Fibroblast of skin of left biceps (primary cell): ENCODE results near the gene INTS3.
A peak's percentile ranks its signal among the peaks of the same experiment; 100 is the strongest.
"Not testable (repeated sequence)": the region's sequence is repeated elsewhere in the genome, so short reads cannot be mapped to it uniquely, and the experiment has no call there.

Source experiments
- DNase-seq, 2 experiments: peaks; one replicate each; pipeline ENCODE4 v3.0.0-alpha.2; 2013; ENCODE audit warnings: low read depth in 2 of 2

Gene INTS3

DNA sequence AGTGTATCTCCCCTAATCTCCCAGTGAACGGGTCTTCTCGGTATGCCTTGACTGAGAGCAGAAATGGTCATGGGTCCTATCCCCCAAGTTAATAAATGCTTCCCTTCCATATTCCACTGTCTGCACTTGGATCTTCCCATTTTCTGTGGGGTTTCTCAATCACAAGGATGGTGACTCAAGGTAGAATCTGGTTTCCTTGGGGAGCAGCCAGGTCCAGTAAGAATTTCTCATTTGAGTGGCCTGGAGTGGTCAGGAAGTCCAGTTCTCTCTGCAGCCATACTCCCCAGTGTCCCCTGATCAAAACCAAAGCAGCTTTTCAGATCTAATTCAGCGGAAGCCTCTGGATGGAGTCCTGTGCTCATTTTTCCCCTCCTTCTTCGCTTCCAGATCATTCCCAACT is 32.6 kb downstream of the INTS3 start:
- DNase-seq: no peak

DNA sequence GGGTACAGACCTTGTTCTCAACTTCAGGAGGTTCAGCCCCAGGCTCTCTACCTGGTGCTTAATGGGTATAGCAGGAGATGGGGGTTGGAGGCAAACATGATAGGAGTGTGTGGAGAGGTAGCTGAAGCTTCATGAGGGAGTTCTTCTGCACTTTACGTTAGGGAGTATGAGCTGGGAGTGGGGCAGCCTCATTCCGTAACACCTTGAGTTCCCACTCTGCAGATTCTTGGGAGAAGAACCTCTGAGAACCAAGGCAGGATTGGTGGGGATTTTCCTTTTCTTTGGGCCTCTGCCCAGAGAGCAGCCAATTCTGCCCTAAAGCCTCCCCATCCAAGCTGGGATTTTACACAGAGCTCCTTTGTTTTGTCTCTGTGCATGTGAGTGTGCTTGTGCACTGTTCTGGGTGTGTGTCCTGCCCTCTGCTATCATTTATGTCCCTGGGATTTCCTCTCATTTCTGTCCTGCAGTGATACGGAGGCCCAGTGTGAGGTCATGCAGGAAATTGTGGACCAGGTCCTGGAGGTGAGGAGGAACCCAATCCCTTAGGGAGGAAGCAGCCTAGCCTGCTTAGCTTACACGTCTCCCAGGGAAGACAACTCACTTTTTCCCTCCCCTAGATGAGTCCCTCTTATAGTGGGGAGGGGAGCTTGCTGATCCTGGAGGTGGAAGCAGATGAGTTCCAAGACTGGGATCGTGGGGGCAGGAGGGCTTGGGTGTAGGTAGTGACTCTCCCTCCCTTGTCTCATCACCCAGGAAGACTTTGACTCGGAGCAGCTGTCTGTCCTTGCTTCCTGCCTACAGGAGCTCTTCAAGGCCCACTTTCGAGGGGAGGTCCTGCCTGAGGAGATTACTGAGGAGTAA is 35.7 kb downstream of the INTS3 start:
- no peak for DNase-seq

DNA sequence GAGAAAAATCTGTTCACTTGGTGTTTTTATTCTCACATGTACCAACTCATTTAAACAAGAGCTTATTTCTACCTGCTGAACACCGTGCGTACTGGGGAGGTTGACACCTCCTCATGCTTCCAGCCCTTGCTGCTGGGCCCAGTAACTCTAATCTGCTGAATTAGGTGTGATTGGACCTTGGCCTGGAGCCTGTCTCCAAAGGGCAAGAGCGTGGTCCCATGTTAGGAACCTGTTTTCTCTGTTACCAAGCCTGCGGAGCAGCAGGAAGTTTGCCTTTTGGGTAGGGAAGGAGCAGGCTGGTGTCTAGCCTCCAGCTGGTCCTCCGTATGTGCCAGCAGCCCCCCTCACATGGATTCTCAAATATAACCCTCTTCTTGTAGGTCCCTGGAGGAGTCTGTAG is 36.5 kb downstream of the INTS3 start:
- DNase-seq: no peak

GRCh38 chr1:153766663-153767062 is 38.8 kb downstream of the INTS3 start:
- DNase-seq: not testable (repeated sequence)

DNA sequence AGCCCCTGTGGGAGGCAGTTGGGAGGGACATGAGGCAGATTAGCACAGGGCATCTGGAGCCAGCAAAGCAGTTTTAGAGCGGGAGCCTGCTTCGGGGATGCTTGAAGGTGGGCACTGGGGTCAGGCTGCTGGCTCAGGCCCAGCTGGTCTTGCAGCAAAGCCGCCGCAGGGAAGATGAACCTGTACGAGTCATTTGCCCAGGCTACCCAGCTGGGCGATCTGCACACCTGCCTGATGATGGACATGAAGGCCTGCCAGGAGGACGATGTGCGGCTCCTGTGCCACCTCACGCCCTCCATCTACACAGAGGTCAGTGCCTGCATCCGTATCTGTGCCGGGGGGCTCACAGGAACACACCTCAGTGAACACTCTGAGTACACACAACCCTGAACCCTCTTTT is 39.7 kb downstream of the INTS3 start:
- no peak for DNase-seq

GRCh38 chr1:153768316-153769181 is 40.7 kb downstream of the INTS3 start:
- DNase-seq: no peak

- no peak for DNase-seq
These were observed 41.4 kb downstream of the INTS3 start for GRCh38 chr1:153769221-153769620.

- DNase-seq: no peak
These were observed 42.9 kb downstream of the INTS3 start for GRCh38 chr1:153770797-153771196.

- DNase-seq: no peak
These were observed 43.4 kb downstream of the INTS3 start for GRCh38 chr1:153771261-153771660.

GRCh38 chr1:153771841-153772593 is 44.2 kb downstream of the INTS3 start:
- no peak for DNase-seq

DNA sequence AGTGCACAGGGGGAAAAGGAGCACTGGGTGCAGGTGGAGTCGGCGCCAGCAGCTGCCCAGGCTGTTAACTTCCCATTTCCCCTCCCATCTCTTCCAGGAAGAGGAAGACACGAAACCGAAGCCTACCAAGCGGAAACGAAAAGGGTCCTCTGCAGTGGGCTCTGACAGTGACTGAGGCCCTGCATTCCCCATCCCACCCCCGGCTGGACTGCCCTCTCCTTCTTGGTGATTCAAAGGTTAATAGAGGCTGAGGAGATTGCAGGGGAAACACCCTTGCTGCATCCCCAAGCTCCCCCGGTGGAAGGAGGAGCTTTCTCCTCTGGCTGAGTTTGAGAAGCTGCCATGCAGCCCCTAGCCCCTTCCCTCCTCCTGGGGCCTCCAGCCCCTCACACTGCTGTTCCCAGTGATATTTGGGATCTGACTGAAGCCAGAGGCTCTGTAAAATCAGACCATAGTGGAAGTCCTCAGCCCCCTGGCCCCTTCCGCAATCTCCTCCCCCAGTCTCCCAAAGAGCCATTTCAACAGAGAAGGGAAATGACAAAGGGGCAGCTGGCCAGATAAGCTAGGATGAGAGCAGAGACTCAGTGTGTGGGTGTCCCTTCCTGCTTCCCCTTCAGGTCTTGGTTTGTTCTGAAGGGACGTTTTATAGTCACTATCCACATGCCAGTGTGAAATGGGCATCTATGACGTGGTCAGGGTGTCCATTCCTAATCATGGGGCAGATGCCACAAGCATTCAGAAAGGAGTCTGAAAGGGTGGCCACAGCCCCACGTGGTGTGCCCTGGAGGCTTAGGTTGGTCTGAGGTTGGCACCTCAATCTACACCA is 45.5 kb downstream of the INTS3 start:
- no peak for DNase-seq

- no peak for DNase-seq
These were observed 46.3 kb downstream of the INTS3 start for GRCh38 chr1:153774026-153774595.

DNA sequence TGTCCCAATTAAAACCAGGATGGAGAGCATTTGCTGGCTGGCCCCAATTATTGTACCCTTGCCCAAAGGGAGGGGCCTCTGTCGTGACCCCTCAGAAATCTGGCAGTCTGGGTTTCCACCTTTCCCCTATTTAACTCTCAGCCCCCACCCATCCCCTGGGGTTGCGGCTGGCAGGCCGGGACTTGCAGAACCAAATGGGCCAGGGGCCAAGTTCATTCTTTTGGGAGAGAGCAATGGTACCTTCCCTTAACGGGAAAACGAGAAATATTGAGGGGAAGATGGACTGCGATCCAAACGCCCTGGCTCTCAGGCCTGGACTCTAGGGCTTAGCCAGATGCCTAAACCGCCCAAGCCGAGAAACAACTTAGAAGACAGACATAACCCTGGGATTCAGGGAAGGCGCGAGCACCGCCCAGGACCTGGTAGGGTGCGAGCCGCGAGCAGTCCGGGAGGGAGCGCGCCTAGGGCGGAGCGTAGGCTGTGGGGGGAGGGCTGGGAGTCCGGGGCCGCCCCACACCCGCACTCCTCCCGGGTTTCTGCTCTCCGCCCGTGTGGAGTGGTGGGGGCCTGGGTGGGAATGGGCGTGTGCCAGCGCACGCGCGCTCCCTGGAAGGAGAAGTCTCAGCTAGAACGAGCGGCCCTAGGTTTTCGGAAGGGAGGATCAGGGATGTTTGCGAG is 47.1 kb downstream of the INTS3 start, which contains the start of gene SLC27A3:
SLC27A3 (plus strand) TSS at position 628 of the 678 bp plus-strand sequence. CDS start 91 bp downstream, outside the sequence.
- DNase-seq: peak in 1 of 2 experiments; percentile 17

- no peak for DNase-seq
These were observed 47.8 kb downstream of the INTS3 start for GRCh38 chr1:153775458-153776327.

DNA sequence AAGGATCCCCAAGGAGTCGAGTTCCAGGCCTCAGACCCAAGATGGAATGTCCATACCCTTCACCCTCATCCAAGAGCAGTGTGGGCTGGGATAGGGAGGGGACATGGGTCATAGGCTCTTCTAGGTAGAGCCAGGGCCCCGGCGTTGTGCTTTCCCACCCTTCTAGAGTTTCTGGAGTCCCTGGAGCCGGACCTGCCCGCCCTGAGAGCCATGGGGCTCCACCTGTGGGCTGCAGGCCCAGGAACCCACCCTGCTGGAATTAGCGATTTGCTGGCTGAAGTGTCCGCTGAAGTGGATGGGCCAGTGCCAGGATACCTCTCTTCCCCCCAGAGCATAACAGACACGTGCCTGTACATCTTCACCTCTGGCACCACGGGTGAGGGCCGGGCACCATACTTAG is 48.5 kb downstream of the INTS3 start:
- DNase-seq: no peak

DNA sequence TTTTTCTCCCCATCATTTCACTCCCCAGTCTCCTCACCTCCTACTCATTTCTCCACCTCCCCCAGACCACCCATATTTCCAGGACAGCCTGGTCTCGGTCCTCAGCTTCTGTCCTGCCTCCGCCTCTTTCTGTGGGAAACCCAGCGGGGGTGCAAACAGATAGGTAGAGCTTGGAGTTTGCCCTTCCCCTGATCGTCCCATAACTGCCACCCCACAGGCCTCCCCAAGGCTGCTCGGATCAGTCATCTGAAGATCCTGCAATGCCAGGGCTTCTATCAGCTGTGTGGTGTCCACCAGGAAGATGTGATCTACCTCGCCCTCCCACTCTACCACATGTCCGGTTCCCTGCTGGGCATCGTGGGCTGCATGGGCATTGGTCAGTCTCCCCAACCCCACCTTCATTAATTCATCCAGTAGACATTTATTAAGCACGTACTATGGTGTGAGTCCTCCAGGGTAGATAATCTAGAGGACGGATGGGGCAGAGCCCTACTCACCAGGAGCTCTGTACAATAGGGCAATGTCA is 49.1 kb downstream of the INTS3 start:
- DNase-seq: no peak

- no peak for DNase-seq
These were observed 49.8 kb downstream of the INTS3 start for GRCh38 chr1:153777648-153778047.

DNA sequence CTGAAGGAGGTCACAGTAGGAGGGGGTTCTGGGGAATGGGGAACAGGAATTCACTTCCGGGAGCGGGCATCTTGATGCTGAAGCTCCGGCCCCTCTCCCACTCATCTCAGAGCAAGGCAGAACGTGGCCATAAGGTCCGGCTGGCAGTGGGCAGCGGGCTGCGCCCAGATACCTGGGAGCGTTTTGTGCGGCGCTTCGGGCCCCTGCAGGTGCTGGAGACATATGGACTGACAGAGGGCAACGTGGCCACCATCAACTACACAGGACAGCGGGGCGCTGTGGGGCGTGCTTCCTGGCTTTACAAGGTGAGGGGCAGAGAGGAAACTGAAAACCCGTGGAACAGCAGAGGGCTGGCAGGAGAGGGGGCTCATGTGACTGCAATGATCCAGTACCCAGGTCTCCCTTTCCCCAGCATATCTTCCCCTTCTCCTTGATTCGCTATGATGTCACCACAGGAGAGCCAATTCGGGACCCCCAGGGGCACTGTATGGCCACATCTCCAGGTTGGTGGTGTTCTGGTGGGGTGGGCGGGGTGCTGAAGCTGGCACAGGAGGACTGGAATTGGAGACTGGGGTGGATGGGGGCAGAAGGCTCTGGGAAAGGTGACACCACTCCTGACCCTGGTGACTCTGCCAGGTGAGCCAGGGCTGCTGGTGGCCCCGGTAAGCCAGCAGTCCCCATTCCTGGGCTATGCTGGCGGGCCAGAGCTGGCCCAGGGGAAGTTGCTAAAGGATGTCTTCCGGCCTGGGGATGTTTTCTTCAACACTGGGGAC is 50.4 kb downstream of the INTS3 start:
- no peak for DNase-seq
